Endothelial cell of umbilical vein (primary cell): Measurements from ENCODE around the gene SUMO4.

Source experiments
- CTCF ChIP-seq, 2 donors: IDR thresholded peaks; 1 replicate in 1 of 2; 2 replicates in 1 of 2; pipeline ENCODE4 v1.5.1; 2011; ENCODE audit warnings: low read length in 2 of 2, mild to moderate bottlenecking in 2 of 2, moderate library complexity in 2 of 2, control low read depth in 1 of 2, inconsistent platforms in 1 of 2, low read depth in 1 of 2; ENCODE audit not compliant: insufficient read depth in 1 of 2; ENCODE audit errors: extremely low read depth in 1 of 2
- MYC ChIP-seq: IDR thresholded peaks from one replicate; pipeline ENCODE4 v1.6.1; 2011; ENCODE audit warnings: mild to moderate bottlenecking, low read depth, low read length
- POLR2A ChIP-seq: IDR thresholded peaks from 2 replicates; pipeline ENCODE4 v1.6.1; 2012; ENCODE audit warnings: low read depth, mild to moderate bottlenecking, control low read depth, low read length
- POLR2AphosphoS5 ChIP-seq: IDR thresholded peaks from 2 replicates; pipeline ENCODE4 v1.6.1; 2012; ENCODE audit warnings: low read depth, mild to moderate bottlenecking, control low read depth, low read length, moderate library complexity; ENCODE audit not compliant: insufficient read depth

- TF ChIP-seq CTCF (IDR thresholded peaks at IDR 0.05; ENCODE audit: extremely low read depth in 1 of 2, insufficient read depth in 1 of 2, low read depth in 1 of 2, low read length in 2 of 2), result no peak
- TF ChIP-seq MYC, result no peak
- no peak for TF ChIP-seq POLR2A
- no peak for TF ChIP-seq POLR2AphosphoS5
Observed at GRCh38 chr6:149384464-149384863, 15.6 kb upstream of the SUMO4 start.
